IPS-15b (cell line): Measurements from ENCODE around the gene ORM2.

Experiments
- H3K27me3 ChIP-seq: one replicate; pipeline ENCODE4 v1.6.1; 2013; ENCODE audit warnings: low read length; ENCODE audit not compliant: control insufficient read depth, insufficient read depth
- H3K36me3 ChIP-seq: one replicate; pipeline ENCODE4 v1.6.1; 2013; ENCODE audit warnings: low read length; ENCODE audit not compliant: control insufficient read depth, insufficient read depth
- H3K4me1 ChIP-seq: one replicate; pipeline ENCODE4 v1.6.1; 2013; ENCODE audit warnings: mild to moderate bottlenecking, low read length; ENCODE audit not compliant: control insufficient read depth, insufficient read depth
- H3K4me3 ChIP-seq: one replicate; pipeline ENCODE4 v1.5.1; 2013; ENCODE audit warnings: low read depth, low read length
- H3K9ac ChIP-seq: one replicate; pipeline ENCODE4 v1.6.1; 2013; ENCODE audit warnings: low read depth, mild to moderate bottlenecking, low read length
- H3K9me3 ChIP-seq: one replicate; pipeline ENCODE4 v1.6.1; 2013; ENCODE audit warnings: mild to moderate bottlenecking, low read length; ENCODE audit not compliant: control insufficient read depth, insufficient read depth

ORM2 gene

GRCh38 chr9:114341152-114341830 is 11.6 kb downstream of the ORM2 start:
- no peaks in the 10 kb centered on the region for H3K9me3 ChIP-seq
- peaks cover 28% of the 10 kb centered on the region for H3K36me3 ChIP-seq
- H3K27me3 ChIP-seq = no peaks in the 10 kb centered on the region
- H3K9ac ChIP-seq = no peak overlapping the region
- H3K4me3 ChIP-seq = no peak overlapping the region
- H3K4me1 ChIP-seq = no peaks in the 10 kb centered on the region

GRCh38 chr9:114341991-114342390 is 12.3 kb downstream of the ORM2 start:
- Histone ChIP-seq H3K4me1 (no peaks in the 10 kb centered on the region), H3K9me3 (no peaks in the 10 kb centered on the region), H3K36me3 (peaks cover 29% of the 10 kb centered on the region)

GRCh38 chr9:114342755-114343440 is 13.2 kb downstream of the ORM2 start:
- H3K36me3 ChIP-seq = peaks cover 31% of the 10 kb centered on the region
- H3K9ac ChIP-seq = no peak overlapping the region
- H3K4me1 ChIP-seq = no peaks in the 10 kb centered on the region
- no peaks in the 10 kb centered on the region for H3K9me3 ChIP-seq
- no peaks in the 10 kb centered on the region for H3K27me3 ChIP-seq
- H3K4me3 ChIP-seq = no peak overlapping the region

More at GRCh38 chr9:114341991-114342390, 12.3 kb downstream of the ORM2 start:
- Histone ChIP-seq H3K9ac (no peak overlapping the region), H3K4me3 (no peak overlapping the region), H3K27me3 (no peaks in the 10 kb centered on the region)

- Histone ChIP-seq H3K9ac (no peak overlapping the region), H3K27me3 (no peaks in the 10 kb centered on the region), H3K4me3 (no peak overlapping the region), H3K36me3 (peaks cover 25% of the 10 kb centered on the region), H3K4me1 (peaks cover 2% of the 10 kb centered on the region), H3K9me3 (no peaks in the 10 kb centered on the region)
Observed at GRCh38 chr9:114343471-114344187, 14.0 kb downstream of the ORM2 start.

GRCh38 chr9:114344188-114344566 is 14.5 kb downstream of the ORM2 start:
- Histone ChIP-seq H3K36me3 (peaks cover 25% of the 10 kb centered on the region), H3K4me1 (peaks cover 6% of the 10 kb centered on the region), H3K9ac (no peak overlapping the region), H3K9me3 (no peaks in the 10 kb centered on the region), H3K4me3 (no peak overlapping the region), H3K27me3 (no peaks in the 10 kb centered on the region)

- Histone ChIP-seq H3K36me3 (peaks cover 25% of the 10 kb centered on the region), H3K27me3 (no peaks in the 10 kb centered on the region), H3K4me1 (peaks cover 8% of the 10 kb centered on the region), H3K9ac (no peak overlapping the region), H3K4me3 (no peak overlapping the region), H3K9me3 (no peaks in the 10 kb centered on the region)
Observed at GRCh38 chr9:114344692-114345091, 15.0 kb downstream of the ORM2 start.

GRCh38 chr9:114345493-114346065 is 15.9 kb downstream of the ORM2 start:
- H3K9ac ChIP-seq = no peak overlapping the region
- H3K27me3 ChIP-seq = no peaks in the 10 kb centered on the region
- H3K9me3 ChIP-seq = no peaks in the 10 kb centered on the region
- H3K4me3 ChIP-seq = no peak overlapping the region
- H3K36me3 ChIP-seq = peaks cover 32% of the 10 kb centered on the region
- peaks cover 8% of the 10 kb centered on the region for H3K4me1 ChIP-seq

GRCh38 chr9:114346146-114346545 is 16.5 kb downstream of the ORM2 start:
- H3K9ac ChIP-seq = no peak overlapping the region

GRCh38 chr9:114347675-114348074 is 18.0 kb downstream of the ORM2 start:
- Histone ChIP-seq H3K4me1 (peaks cover 8% of the 10 kb centered on the region), H3K4me3 (no peak overlapping the region), H3K9me3 (no peaks in the 10 kb centered on the region), H3K27me3 (no peaks in the 10 kb centered on the region), H3K9ac (no peak overlapping the region), H3K36me3 (peaks cover 24% of the 10 kb centered on the region)

More at GRCh38 chr9:114346146-114346545, 16.5 kb downstream of the ORM2 start:
- Histone ChIP-seq H3K4me1 (peaks cover 8% of the 10 kb centered on the region), H3K9me3 (no peaks in the 10 kb centered on the region), H3K4me3 (no peak overlapping the region), H3K27me3 (no peaks in the 10 kb centered on the region), H3K36me3 (peaks cover 30% of the 10 kb centered on the region)

GRCh38 chr9:114348261-114348905 is 18.7 kb downstream of the ORM2 start:
- Histone ChIP-seq H3K36me3 (peaks cover 21% of the 10 kb centered on the region), H3K9me3 (no peaks in the 10 kb centered on the region), H3K4me3 (no peak overlapping the region), H3K27me3 (no peaks in the 10 kb centered on the region), H3K9ac (peak overlapping the region; percentile 41), H3K4me1 (peaks cover 8% of the 10 kb centered on the region)

- H3K4me3 ChIP-seq = no peak overlapping the region
- H3K9me3 ChIP-seq = no peaks in the 10 kb centered on the region
- peak overlapping the region; percentile 41 for H3K9ac ChIP-seq
- H3K36me3 ChIP-seq = peaks cover 21% of the 10 kb centered on the region
- H3K27me3 ChIP-seq = no peaks in the 10 kb centered on the region
- H3K4me1 ChIP-seq = peaks cover 8% of the 10 kb centered on the region
Observed at GRCh38 chr9:114348906-114349482, 19.3 kb downstream of the ORM2 start.
